Measurements from ENCODE around the gene ARHGAP25. TPM values are rescaled to one million over a fixed set of nuclear protein-coding genes. Genes with fewer than 3 reads are reported as not detected.

Gene ARHGAP25
- total RNA-seq, 4 donors from 2014 or later = 4.0 to 11.7 (median 6.9) TPM

DNA sequence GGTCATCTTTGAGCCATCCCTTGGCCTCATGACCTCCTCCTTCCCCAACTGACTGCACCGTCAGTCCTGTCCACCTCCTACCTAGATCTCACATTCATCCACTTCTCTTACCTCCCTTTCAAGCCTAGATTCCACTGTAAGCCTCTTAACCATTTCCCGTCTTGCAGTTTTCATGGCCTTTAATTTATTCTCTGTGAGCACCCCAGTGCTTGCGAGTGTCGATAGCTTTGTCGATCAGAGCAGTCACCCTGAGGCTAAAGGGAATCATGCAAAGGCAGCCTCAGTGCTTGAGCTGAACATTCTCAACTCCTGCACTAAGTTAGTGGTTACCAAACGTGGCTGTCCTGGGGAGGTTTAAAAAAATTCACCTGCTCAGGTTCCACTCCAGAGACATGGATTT, 14.7 kb downstream of the ARHGAP25 start:
- Histone ChIP-seq H3K36me3 (no peaks in the 10 kb centered on the region), H3K27me3 (no peaks in the 10 kb centered on the region), H3K27ac (no peak overlapping the region), H3K4me1 (no peaks in the 10 kb centered on the region), H3K4me3 (replicated peaks in 1 of 3) (no peak overlapping the region), H3K9me3 (no peaks in the 10 kb centered on the region)
- 95 to 98% methylated on average over 6 of the region's 6 CpGs for WGBS, 2 donors
- intact Hi-C loops (cut with DNase I) = loop anchor here (5.0 kb wide), 1 partner anchor 88 kb away; no protein-coding TSS in a partner anchor
- no peak for DNase-seq
- no peak for TF ChIP-seq CTCF (IDR thresholded peaks at IDR 0.05)
- TF ChIP-seq POLR2A (IDR thresholded peaks at IDR 0.05) = no peak

DNA sequence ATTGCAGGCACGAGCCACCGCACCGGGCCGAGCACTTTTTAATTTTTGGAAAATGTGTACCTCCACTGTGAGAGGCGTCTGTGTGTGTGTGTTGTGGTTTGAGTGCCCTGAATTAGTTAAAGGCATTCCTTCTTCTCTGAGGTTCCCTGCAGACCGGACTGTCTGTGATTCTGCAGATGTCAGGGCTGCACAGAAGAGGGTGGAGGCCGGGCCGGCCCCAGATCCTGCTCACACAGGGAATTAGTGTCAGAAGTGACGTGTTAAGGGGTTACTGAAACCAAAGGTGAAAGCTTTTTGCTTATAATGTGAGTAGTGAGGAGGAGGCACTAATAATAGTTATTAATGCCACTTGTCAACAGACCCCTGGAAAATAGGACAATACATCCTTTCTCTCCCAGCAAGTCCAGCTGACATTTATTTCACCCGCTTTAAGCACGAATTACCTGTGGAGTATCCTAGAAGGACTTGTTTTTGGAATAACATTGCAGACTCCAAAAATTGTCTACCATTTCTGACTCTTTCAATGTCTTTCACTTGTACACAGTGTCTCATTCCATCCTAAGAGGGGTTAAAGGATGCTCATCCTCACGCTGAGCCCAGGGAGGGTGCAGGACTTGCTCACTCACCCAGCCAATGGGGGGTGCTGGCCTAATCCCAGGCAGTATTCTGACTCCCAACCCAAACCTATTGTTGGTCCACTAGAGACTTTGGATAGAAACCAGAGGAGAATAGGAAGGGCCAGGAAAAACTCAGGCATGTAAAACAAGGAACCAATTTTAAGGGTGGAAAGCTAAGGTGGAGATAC, 16.2 kb downstream of the ARHGAP25 start:
- H3K4me3 ChIP-seq (replicated peaks in 1 of 3) = no peak overlapping the region
- no peaks in the 10 kb centered on the region for H3K36me3 ChIP-seq
- WGBS, 2 donors = 94 to 96% methylated on average over 12 of the region's 12 CpGs
- DNase-seq = no peak
- H3K27me3 ChIP-seq = no peaks in the 10 kb centered on the region
- intact Hi-C loops (cut with DNase I) = loop anchor here (5.0 kb wide), 1 partner anchor 162 kb away; no protein-coding TSS in a partner anchor
- no peak overlapping the region for H3K27ac ChIP-seq
- no peak for TF ChIP-seq CTCF (IDR thresholded peaks at IDR 0.05)
- no peak for TF ChIP-seq POLR2A (IDR thresholded peaks at IDR 0.05)
- no peaks in the 10 kb centered on the region for H3K9me3 ChIP-seq
- H3K4me1 ChIP-seq = peaks cover 7 to 9% of the 10 kb centered on the region in 2 donors

DNA sequence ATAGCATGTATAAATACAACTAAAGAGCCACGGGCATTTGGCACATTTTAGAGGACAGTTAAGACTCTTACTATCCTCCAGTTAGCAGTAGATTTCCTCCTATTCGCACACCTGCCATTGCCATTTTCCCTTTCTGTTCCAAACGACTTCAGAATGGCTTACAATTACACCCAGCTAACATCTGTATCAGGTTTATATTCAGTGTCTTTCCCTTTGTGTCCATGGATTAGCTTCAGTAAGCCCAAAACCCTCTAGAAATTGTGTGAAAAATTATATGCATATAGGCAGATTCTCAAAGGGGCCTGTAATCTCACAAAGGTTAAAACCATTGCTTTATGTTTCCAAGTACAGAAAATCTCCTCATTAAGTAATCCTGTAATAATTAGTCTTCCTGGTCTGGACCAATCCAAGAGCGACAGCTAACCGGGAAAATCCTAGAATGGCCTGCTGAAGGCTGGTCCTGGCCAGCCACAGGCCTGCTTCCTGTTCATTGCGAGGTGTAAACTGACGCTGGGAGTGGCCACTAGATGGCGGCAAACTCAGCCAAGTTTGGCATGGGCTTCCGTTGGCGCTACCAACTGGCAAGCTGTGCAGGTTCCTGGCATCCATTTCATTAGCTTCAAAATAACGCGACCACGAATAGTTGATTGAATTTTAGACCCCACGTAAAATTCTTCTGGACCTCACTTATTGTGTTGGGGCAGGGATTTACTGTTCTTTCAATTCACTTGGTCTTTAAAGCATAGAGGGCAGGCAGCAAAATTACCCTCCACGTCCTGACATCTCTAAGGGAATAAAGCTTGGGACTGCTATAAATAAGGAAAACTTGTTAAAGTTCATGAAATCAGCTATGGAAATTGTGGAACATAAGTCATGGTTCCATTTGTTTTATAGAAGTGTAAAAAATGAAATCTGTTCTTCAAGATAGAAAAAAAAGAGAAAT, 17.1 kb downstream of the ARHGAP25 start:
- Histone ChIP-seq H3K4me3 (replicated peaks in 1 of 3) (no peak overlapping the region), H3K27ac (no peak overlapping the region)
- intact Hi-C loops (cut with DNase I) = loop anchor here (5.0 kb wide), 1 partner anchor 161 kb away; no protein-coding TSS in a partner anchor

GRCh38 chr2:68753318-68753717, 18.7 kb downstream of the ARHGAP25 start:
- intact Hi-C loops (cut with DNase I) = loop anchor here (5.0 kb wide), 1 partner anchor 159 kb away; no protein-coding TSS in a partner anchor
- TF ChIP-seq CTCF (IDR thresholded peaks at IDR 0.05) (no peak), POLR2A (IDR thresholded peaks at IDR 0.05) (no peak)
- Histone ChIP-seq H3K4me3 (replicated peaks in 1 of 3) (no peak overlapping the region), H3K36me3 (no peaks in the 10 kb centered on the region), H3K4me1 (peaks cover 9 to 13% of the 10 kb centered on the region in 2 donors), H3K27ac (no peak overlapping the region), H3K27me3 (no peaks in the 10 kb centered on the region), H3K9me3 (no peaks in the 10 kb centered on the region)
- no peak for DNase-seq
- 54 to 62% methylated on average over 4 of the region's 4 CpGs for WGBS, 2 donors

More for the DNA sequence above, 17.1 kb downstream of the ARHGAP25 start:
- TF ChIP-seq CTCF (IDR thresholded peaks at IDR 0.05) (peak; percentile 73 to 94 (median 87)), POLR2A (IDR thresholded peaks at IDR 0.05) (no peak)
- Histone ChIP-seq H3K4me1 (peaks cover 9 to 13% of the 10 kb centered on the region in 2 donors), H3K27me3 (no peaks in the 10 kb centered on the region), H3K9me3 (no peaks in the 10 kb centered on the region), H3K36me3 (no peaks in the 10 kb centered on the region)
- 19 to 20% methylated on average over 15 of the region's 15 CpGs for WGBS, 2 donors
- DNase-seq = peak; percentile 91 to 95

All from thyroid gland (tissue), 4 donors.